SK-N-MC (cell line): ENCODE data around the gene MSX1.

Experiments used
- DNase-seq: peaks from one replicate; pipeline ENCODE4 v3.0.0-alpha.2; 2011; ENCODE audit warnings: low read depth, low spot score
- H3K27ac ChIP-seq: fragments of 200-600 bp; sonication (generic); 2 replicates; pipeline ENCODE4 v1.5.1; 2016; ENCODE audit warnings: mixed run types
- H3K36me3 ChIP-seq: fragments of 200-600 bp; sonication (generic); 2 replicates; pipeline ENCODE4 v1.6.1; 2017; ENCODE audit warnings: antibody characterized with exemption, low read length, mixed read lengths; ENCODE audit not compliant: insufficient read depth
- H3K4me3 ChIP-seq: fragments of 200-600 bp; sonication (generic); 2 replicates; pipeline ENCODE4 v1.5.1; 2016
- H3K9ac ChIP-seq: fragments of 200-600 bp; sonication (generic); 2 replicates; pipeline ENCODE4 v1.8.0; 2017; ENCODE audit warnings: mixed run types, mixed read lengths; ENCODE audit not compliant: insufficient read length
- H3K9me3 ChIP-seq: fragments of 200-600 bp; sonication (generic); 2 replicates; pipeline ENCODE4 v1.6.1; 2017; ENCODE audit warnings: low read depth, mild to moderate bottlenecking, antibody characterized with exemption, low read length, moderate library complexity, mixed read lengths
- EZH2 ChIP-seq: fragments of 200-600 bp; sonication (generic); IDR thresholded peaks from one replicate; pipeline ENCODE4 v1.6.1; 2017; ENCODE audit warnings: antibody characterized with exemption
- FOXP2 ChIP-seq: optimal IDR thresholded peaks from 2 replicates; pipeline ENCODE3; 2011; ENCODE audit warnings: mild to moderate bottlenecking, moderate library complexity; ENCODE audit not compliant: insufficient read depth; ENCODE audit errors: extremely low read length, control extremely low read depth
- POLR2AphosphoS5 ChIP-seq: IDR thresholded peaks from 2 replicates; pipeline ENCODE4 v1.6.1; 2012; ENCODE audit warnings: mild to moderate bottlenecking, low read depth, low read length, borderline replicate concordance

MSX1 gene

GRCh38 chr4:4865705-4866123 is 6.2 kb downstream of the MSX1 start:
- Histone ChIP-seq H3K9ac (no peak overlapping the region), H3K9me3 (no peaks in the 10 kb centered on the region), H3K27ac (no peak overlapping the region), H3K4me3 (no peak overlapping the region), H3K36me3 (peaks cover 15% of the 10 kb centered on the region; the same call in 1 of the 2 replicates)
- DNase-seq: no peak
- TF ChIP-seq FOXP2 (no peak), POLR2AphosphoS5 (no peak), EZH2 (no peak)

GRCh38 chr4:4866124-4866865 is 6.8 kb downstream of the MSX1 start:
- Histone ChIP-seq H3K9ac (no peak overlapping the region), H3K36me3 (peaks cover 15% of the 10 kb centered on the region; the same call in 1 of the 2 replicates), H3K4me3 (no peak overlapping the region), H3K9me3 (no peaks in the 10 kb centered on the region), H3K27ac (no peak overlapping the region)
- TF ChIP-seq FOXP2 (no peak), EZH2 (no peak), POLR2AphosphoS5 (no peak)
- no peak for DNase-seq

DNA sequence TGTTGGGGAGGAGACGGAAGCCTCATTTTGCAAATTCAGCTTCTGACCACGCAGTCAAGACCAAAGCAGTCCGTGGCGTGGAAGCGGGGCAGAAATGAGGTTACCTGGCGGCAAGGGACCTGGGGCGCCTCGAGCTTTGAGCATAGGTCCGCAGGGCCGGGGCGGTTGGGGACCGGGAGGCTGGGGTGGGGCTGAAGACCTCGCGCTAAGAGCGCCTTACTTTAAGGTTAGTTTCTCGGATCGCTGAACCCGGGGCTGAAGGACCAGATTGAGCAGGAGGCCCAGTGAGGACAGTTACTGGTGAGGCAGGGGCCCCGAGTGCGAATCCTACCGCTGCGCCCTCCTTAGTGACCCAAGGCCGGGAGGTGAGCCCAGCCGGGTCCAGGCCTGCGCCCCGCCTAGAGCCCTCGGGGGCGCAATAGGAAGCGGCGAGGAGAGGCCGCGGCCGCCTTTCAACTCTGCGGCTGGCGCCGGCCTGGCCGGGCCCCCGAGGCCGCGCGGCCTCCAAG is 7.5 kb downstream of the MSX1 start:
- TF ChIP-seq POLR2AphosphoS5 (no peak), FOXP2 (no peak), EZH2 (no peak)
- Histone ChIP-seq H3K9me3 (no peaks in the 10 kb centered on the region), H3K4me3 (no peak overlapping the region), H3K27ac (no peak overlapping the region), H3K9ac (no peak overlapping the region), H3K36me3 (peaks cover 12% of the 10 kb centered on the region; the same call in 1 of the 2 replicates)
- DNase-seq: no peak

DNA sequence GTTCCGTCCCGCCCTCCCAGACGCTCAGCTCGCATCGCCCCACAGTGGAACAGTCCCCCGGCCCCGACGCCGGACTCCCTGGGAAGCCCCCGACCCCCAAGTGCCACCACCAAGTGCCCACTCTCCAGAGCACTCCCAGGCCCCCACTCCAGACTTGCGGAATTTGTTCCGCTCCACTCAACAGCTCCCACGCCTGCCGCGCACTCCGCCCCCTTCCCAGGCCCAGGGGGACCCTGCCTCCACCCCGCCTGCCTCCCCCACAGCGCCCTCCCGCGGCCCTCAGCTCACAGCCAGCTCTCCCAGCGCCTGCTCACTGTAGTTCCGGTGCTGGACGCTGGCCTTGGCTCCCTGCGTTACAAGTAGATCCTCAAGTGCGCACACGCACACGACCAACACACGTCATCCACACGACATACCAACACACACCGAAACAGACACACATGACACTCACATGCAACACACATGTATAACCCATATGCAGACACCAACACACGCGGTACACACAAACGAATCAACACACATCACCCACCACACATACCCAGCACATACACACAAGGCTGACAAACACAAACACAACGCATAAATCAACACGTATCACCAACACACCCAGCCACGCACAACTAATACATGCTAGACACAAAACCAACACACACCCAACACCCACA is 8.0 kb downstream of the MSX1 start:
- TF ChIP-seq POLR2AphosphoS5: no peak
- no peak for TF ChIP-seq EZH2
- TF ChIP-seq FOXP2: no peak
- H3K4me3 ChIP-seq: no peak overlapping the region
- peaks cover 6% of the 10 kb centered on the region; the same call in 1 of the 2 replicates for H3K36me3 ChIP-seq
- no peak overlapping the region for H3K27ac ChIP-seq
- DNase-seq: no peak
- H3K9me3 ChIP-seq: no peaks in the 10 kb centered on the region
- H3K9ac ChIP-seq: no peak overlapping the region

DNA sequence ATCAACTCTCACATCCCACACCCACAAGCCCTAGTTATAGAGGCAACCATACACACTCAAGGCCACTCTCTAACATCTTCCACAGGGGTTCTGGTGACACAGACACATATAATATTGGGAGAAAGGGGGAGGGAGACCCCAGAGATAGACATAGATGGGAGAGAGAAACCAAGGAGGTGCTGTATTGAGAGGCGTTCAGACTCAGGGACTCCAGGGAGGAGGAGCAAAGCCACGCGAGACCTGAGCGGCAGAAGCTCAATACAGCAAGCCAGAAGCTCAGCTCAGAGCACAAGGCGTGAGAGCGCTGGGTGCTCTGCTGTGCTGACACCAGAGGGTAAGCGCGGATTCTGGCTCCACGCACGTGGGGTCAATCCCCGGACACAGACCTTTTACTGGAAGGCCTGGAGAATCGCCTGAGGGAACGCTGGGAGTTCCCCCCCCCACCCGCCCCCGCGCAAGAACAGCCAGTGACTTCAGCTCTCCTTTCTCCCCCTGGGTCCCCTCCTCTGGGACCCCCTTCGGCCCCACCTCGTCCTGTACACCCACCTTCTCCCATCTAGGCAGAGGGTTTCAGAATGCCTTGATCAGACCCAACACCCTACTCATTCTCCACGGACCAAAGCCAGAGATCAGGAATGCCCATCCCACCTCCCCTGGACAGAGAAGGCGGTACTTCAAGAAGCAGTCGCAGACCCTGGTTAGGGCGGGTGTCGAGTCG is 8.7 kb downstream of the MSX1 start:
- no peak overlapping the region for H3K9ac ChIP-seq
- TF ChIP-seq POLR2AphosphoS5 (no peak), FOXP2 (no peak), EZH2 (no peak)
- DNase-seq: no peak

GRCh38 chr4:4868758-4869723 is 9.6 kb downstream of the MSX1 start:
- no peak overlapping the region for H3K27ac ChIP-seq
- H3K9me3 ChIP-seq: no peaks in the 10 kb centered on the region
- TF ChIP-seq EZH2: no peak
- TF ChIP-seq POLR2AphosphoS5: no peak
- TF ChIP-seq FOXP2: no peak
- no peak for DNase-seq
- no peaks in the 10 kb centered on the region for H3K36me3 ChIP-seq
- H3K9ac ChIP-seq: no peak overlapping the region
- no peak overlapping the region for H3K4me3 ChIP-seq

More for the DNA sequence above, 8.7 kb downstream of the MSX1 start:
- H3K36me3 ChIP-seq: no peaks in the 10 kb centered on the region
- H3K27ac ChIP-seq: no peak overlapping the region
- H3K4me3 ChIP-seq: no peak overlapping the region
- H3K9me3 ChIP-seq: no peaks in the 10 kb centered on the region

GRCh38 chr4:4869731-4870571 is 10.5 kb downstream of the MSX1 start:
- Histone ChIP-seq H3K4me3 (no peak overlapping the region), H3K9me3 (no peaks in the 10 kb centered on the region), H3K9ac (no peak overlapping the region), H3K27ac (no peak overlapping the region), H3K36me3 (no peaks in the 10 kb centered on the region)
- TF ChIP-seq EZH2: no peak
- no peak for TF ChIP-seq POLR2AphosphoS5
- TF ChIP-seq FOXP2: no peak
- DNase-seq: no peak
